LNCAP (cell line): Measurements from ENCODE around the gene DPYSL3.

Experiments used
- CTCF ChIP-seq: fragments of 450-650 bp; IDR thresholded peaks from 2 replicates; pipeline ENCODE4 v1.5.1; 2017; ENCODE audit warnings: mild to moderate bottlenecking

Gene DPYSL3

DNA sequence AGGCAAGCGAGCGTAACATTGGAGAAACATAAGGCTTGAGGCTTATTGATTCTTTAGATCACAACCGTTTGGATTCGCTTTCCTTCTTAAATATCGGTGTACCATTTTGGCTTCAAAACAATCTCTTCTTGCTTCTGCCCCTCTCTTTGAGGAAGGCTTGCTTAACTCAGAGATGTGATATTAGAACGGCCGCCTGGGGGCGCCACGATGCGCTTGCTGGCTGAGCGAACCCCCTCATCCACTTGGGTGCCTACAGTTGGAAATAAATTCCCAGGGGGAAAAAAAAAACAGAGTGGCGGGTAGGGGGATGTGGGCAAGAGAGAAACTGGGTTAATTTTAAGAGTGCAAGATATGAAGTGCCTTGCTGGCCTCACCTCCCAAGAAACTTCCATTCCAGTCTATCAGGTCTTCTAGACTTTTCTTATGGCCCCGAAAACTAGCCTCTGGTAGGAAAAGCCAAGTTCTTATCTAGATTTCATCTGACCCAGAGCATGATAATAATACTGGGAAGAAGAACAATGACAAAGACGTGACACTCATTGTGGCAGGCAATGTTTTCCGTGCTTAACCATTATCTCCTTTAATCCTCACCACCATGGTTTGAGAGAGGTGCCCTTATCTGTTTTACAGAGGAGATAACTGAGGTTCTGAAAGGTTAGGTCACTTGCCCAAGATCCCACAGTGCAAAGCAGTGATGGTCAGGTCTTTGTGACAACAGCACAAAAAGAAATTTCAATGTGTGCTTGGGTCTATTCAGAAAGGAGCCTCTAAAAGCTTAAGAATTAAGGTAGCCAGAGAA, 115.8 kb downstream of the DPYSL3 start:
- peak; percentile 41 for TF ChIP-seq CTCF

- peak; percentile 56 for TF ChIP-seq CTCF
Observed at GRCh38 chr5:147391781-147392180, 118.1 kb downstream of the DPYSL3 start.

GRCh38 chr5:147390654-147391225, 119.1 kb downstream of the DPYSL3 start:
- no peak for TF ChIP-seq CTCF

DNA sequence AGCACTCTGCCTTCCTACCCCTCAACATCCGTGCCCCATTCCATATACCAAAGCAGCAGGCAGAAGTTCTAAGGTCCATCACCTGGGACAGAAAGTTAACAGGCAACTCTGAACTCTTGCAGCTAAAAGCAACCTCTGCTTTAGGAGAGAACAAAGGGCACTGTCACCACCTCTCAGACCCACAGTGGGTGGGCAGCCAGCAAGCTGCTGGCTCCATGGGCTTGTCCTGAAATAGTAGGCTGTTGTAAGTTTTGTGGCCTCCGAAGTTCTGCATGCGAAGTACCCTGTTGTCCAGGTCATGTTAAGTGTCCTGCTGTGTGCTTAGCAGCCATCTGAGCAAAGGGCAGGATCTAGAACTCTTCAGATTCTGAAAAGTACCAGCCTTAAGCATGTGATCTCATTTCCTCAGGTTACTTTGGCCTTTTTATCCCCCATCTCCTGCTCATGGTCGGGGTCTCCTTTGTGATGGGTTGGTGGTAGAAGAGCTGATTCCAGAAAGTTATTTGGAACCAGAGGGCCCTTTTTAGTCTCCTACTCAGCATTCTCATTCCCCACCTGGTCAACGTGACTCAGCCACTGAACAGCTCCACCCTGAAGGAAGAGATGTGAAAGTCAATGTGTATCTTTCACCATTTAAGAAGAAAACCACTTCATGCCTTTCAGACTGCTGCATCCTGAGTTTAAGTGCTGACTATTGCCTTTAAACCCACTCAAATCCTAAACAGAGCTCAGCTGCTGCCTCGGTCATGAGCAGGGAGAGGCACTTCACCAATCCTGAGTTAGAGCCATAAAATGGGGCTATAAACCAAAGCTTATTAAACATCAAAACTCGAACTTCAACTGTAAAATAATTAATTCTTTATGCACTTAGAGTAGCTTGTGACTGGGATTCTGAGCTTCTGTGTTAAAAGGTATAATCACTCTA, 121.4 kb downstream of the DPYSL3 start:
- no peak for TF ChIP-seq CTCF

DNA sequence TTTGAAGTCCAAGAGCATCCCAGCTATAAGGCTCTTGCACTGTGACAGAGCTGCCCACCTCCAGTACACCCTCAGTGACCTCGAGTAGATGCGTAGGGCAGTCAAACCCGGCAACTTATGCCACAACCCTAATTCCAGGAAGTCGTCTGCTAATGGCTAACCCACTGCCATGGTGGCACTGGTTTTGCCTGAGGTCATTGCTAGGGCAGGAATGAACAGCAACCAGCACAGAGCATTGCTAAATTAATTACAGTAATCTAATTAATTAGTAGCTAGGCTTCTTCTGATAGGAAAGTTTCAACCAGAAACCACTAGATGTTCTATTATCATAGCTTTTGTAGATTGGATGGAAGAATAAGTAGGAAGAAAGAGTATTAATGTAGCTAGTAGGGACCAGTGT, 122.8 kb downstream of the DPYSL3 start:
- TF ChIP-seq CTCF, result no peak

DNA sequence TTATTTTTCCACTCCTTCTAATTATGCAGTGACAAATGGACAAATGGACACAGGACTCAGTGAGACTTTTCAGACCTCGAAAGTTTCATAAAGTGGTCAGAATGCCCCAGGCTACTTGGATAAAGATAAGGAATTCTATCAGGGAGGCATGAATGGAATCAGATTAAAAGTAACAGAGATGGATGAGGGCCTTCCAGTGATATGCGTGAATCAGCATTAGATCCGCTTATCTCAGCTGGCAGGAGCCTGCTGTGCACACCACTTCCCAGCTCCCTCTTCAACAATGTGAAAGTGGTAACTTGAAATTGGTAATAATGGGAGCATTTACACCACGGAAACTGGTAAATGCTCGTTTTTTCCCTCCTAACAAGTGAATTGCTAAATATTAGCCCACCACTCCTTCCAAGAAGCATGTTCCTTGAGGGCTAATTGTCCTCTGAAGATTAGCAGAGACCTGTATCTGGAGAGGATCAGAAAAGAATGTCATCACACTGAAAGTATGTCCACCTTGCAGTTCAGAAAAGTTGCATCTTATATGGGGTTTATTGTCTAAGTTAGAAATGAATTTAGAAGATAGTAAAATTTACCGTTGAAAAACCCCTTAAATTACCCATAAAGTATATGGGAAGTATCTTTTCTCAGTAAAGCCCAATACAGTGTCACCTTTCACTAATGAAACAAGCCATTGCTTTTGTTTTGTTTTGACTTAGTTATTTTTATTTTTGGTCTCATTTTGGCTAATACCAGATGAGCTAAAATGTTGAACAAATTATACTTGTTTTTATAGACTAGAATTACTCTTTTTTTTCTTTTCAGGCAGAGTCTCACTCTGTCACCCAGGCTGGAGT, 125.3 kb downstream of the DPYSL3 start:
- no peak for TF ChIP-seq CTCF

DNA sequence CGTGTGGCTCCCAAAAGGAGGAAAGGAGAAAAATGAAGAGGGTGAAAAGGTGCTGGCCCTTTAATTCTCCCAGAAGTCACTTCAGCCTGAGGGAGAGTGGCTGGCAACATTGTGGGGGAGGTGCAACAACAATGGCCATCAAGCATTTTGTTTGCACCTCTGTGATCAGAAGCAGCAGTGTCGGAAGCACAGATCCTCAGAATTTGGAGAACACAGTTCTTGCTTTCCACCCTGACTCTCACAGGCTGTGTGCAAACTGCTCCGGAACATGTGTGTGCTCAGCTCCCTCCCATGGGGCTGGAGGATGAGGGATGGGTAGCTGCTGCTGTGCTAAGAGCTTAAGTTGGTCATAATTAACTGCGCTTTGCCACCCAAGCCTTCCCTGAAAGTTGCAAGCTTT, 127.1 kb downstream of the DPYSL3 start:
- no peak for TF ChIP-seq CTCF
